Hepatocyte (in vitro differentiated cells): ENCODE measurements around the gene MRPL19. TPM values are rescaled to one million over a fixed set of nuclear protein-coding genes. Genes with fewer than 3 reads are reported as not detected.

Experiments used
- DNase-seq: peaks from one replicate; pipeline ENCODE4 v3.0.0-alpha.2; 2016; ENCODE audit warnings: low spot score
- H2AFZ ChIP-seq: fragments of 200-600 bp; sonication (generic); 2 replicates; pipeline ENCODE4 v1.6.0; 2016; ENCODE audit warnings: antibody characterized with exemption, mild to moderate bottlenecking
- H3K27ac ChIP-seq: fragments of 200-600 bp; sonication (generic); 2 replicates; pipeline ENCODE4 v1.5.1; 2016; ENCODE audit warnings: mild to moderate bottlenecking
- H3K27me3 ChIP-seq: fragments of 200-600 bp; sonication (generic); 2 replicates; pipeline ENCODE4 v1.6.1; 2016
- H3K36me3 ChIP-seq: fragments of 200-600 bp; sonication (generic); replicated peaks from 2 replicates; pipeline ENCODE4 v1.5.1; 2016; ENCODE audit warnings: low read depth; ENCODE audit not compliant: insufficient read depth
- H3K4me1 ChIP-seq: fragments of 200-600 bp; sonication (generic); 2 replicates; pipeline ENCODE4 v1.5.1; 2016; ENCODE audit warnings: mild to moderate bottlenecking, moderate library complexity; ENCODE audit not compliant: insufficient read depth
- H3K4me2 ChIP-seq: fragments of 200-600 bp; sonication (generic); 2 replicates; pipeline ENCODE4 v1.6.0; 2016
- H3K4me3 ChIP-seq: fragments of 200-600 bp; sonication (generic); 2 replicates; pipeline ENCODE4 v1.5.1; 2016; ENCODE audit warnings: mild to moderate bottlenecking
- H3K79me2 ChIP-seq: fragments of 200-600 bp; sonication (generic); 2 replicates; pipeline ENCODE4 v1.6.0; 2017; ENCODE audit warnings: mild to moderate bottlenecking
- H3K9me2 ChIP-seq: fragments of 200-600 bp; sonication (generic); replicated peaks from 2 replicates; pipeline ENCODE4 v1.6.0; 2017; ENCODE audit warnings: mild to moderate bottlenecking; ENCODE audit not compliant: insufficient read depth
- H3K9me3 ChIP-seq: fragments of 200-600 bp; sonication (generic); 2 replicates; pipeline ENCODE4 v1.5.1; 2016; ENCODE audit warnings: low read depth, mild to moderate bottlenecking
- H4K20me1 ChIP-seq: fragments of 200-600 bp; sonication (generic); 2 replicates; pipeline ENCODE4 v1.6.0; 2016; ENCODE audit warnings: mild to moderate bottlenecking; ENCODE audit not compliant: insufficient read depth, poor library complexity, severe bottlenecking
- CTCF ChIP-seq: fragments of 200-600 bp; sonication (generic); IDR thresholded peaks from 2 replicates; pipeline ENCODE4 v1.5.1; 2016; ENCODE audit warnings: antibody characterized with exemption, mild to moderate bottlenecking; ENCODE audit not compliant: poor library complexity
- EZH2 ChIP-seq: fragments of 200-600 bp; sonication (generic); IDR thresholded peaks from 2 replicates; pipeline ENCODE4 v1.6.1; 2016; ENCODE audit warnings: antibody characterized with exemption, mild to moderate bottlenecking, borderline replicate concordance
- EZH2phosphoT487 ChIP-seq: fragments of 200-600 bp; sonication (generic); IDR thresholded peaks from one replicate; pipeline ENCODE4 v1.6.1; 2018; ENCODE audit warnings: antibody characterized with exemption, mild to moderate bottlenecking, low read depth, moderate library complexity; ENCODE audit not compliant: unreplicated experiment, severe bottlenecking
- WGBS: methylation state at CpG from one replicate; pipeline ENCODE4 v1.1.6; 2016; ENCODE audit warnings: low lambda C conversion rate; ENCODE audit errors: missing lambda C conversion rate; 5-methylcytosine and 5-hydroxymethylcytosine counted together
- polyA plus RNA-seq: library from polyadenylated mRNA; unstranded; fragments of >200 nt; fragmentation: Nextera tagmentation; extraction: Ambion mirVana; gene quantifications from 2 replicates; pipeline ENCODE4 v1.2.1, GENCODE V29; 2016
- total RNA-seq: library from RNA; depleted of rRNA; stranded (reverse); fragments of >200 nt; gene quantifications from 2 replicates; pipeline ENCODE4 v1.2.3, GENCODE V29; 2014

MRPL19 gene
- total and polyA plus RNA-seq, 2 experiments from 2014 or later: 47.9 to 68.7 TPM

- H3K4me2 ChIP-seq: no peak overlapping the region
- DNase-seq: no peak
- H4K20me1 ChIP-seq: no peaks in the 10 kb centered on the region
- H3K4me1 ChIP-seq: peaks cover 7% of the 10 kb centered on the region
- WGBS: 75% methylated on average over 4 of the region's 4 CpGs
- no peaks in the 10 kb centered on the region for H3K9me3 ChIP-seq
- no peaks in the 10 kb centered on the region for H3K9me2 ChIP-seq
- H3K27ac ChIP-seq: no peak overlapping the region
- no peak overlapping the region for H2AFZ ChIP-seq
- peaks cover 21% of the 10 kb centered on the region for H3K79me2 ChIP-seq
- H3K4me3 ChIP-seq: no peak overlapping the region
- no peak for TF ChIP-seq EZH2phosphoT487
- TF ChIP-seq EZH2: no peak
- TF ChIP-seq CTCF: no peak
- no peaks in the 10 kb centered on the region for H3K27me3 ChIP-seq
- no peaks in the 10 kb centered on the region for H3K36me3 ChIP-seq
Measured at GRCh38 chr2:75703589-75704287, 57.2 kb downstream of the MRPL19 start.

- H3K9me3 ChIP-seq: no peaks in the 10 kb centered on the region
- no peak overlapping the region for H3K27ac ChIP-seq
- no peaks in the 10 kb centered on the region for H3K36me3 ChIP-seq
- DNase-seq: no peak
- TF ChIP-seq CTCF: no peak
- H2AFZ ChIP-seq: no peak overlapping the region
- H3K27me3 ChIP-seq: no peaks in the 10 kb centered on the region
- no peaks in the 10 kb centered on the region for H4K20me1 ChIP-seq
- H3K4me1 ChIP-seq: peaks cover 7% of the 10 kb centered on the region
- H3K9me2 ChIP-seq: no peaks in the 10 kb centered on the region
- H3K79me2 ChIP-seq: peaks cover 30% of the 10 kb centered on the region
- H3K4me3 ChIP-seq: no peak overlapping the region
- WGBS: 39% methylated on average over 1 of the region's 1 CpG
- no peak overlapping the region for H3K4me2 ChIP-seq
Measured at GRCh38 chr2:75705921-75706320, 59.3 kb downstream of the MRPL19 start.

- H2AFZ ChIP-seq: no peak overlapping the region
- H3K4me3 ChIP-seq: no peak overlapping the region
- H3K36me3 ChIP-seq: no peaks in the 10 kb centered on the region
- TF ChIP-seq EZH2 (no peak), CTCF (no peak), EZH2phosphoT487 (no peak)
- no peak overlapping the region for H3K27ac ChIP-seq
- DNase-seq: no peak
- no peaks in the 10 kb centered on the region for H4K20me1 ChIP-seq
- H3K4me2 ChIP-seq: peak overlapping the region; percentile 82
- H3K79me2 ChIP-seq: peaks cover 30% of the 10 kb centered on the region
- H3K27me3 ChIP-seq: no peaks in the 10 kb centered on the region
- no peaks in the 10 kb centered on the region for H3K9me2 ChIP-seq
- no peaks in the 10 kb centered on the region for H3K9me3 ChIP-seq
- WGBS: 90% methylated on average over 3 of the region's 3 CpGs
- H3K4me1 ChIP-seq: peaks cover 12% of the 10 kb centered on the region
Measured at GRCh38 chr2:75707901-75708300, 61.3 kb downstream of the MRPL19 start.

- Histone ChIP-seq H3K36me3 (no peaks in the 10 kb centered on the region), H3K4me2 (peak overlapping the region; percentile 82), H3K9me2 (no peaks in the 10 kb centered on the region), H2AFZ (peak overlapping the region; percentile 94), H3K4me3 (peak overlapping the region; percentile 30), H3K4me1 (peaks cover 12% of the 10 kb centered on the region), H4K20me1 (no peaks in the 10 kb centered on the region), H3K27ac (peak overlapping the region; percentile 94), H3K27me3 (no peaks in the 10 kb centered on the region), H3K79me2 (peaks cover 30% of the 10 kb centered on the region), H3K9me3 (no peaks in the 10 kb centered on the region)
- WGBS: 30% methylated on average over 3 of the region's 3 CpGs
- no peak for DNase-seq
- TF ChIP-seq EZH2phosphoT487: no peak
- TF ChIP-seq EZH2: no peak
- no peak for TF ChIP-seq CTCF
Measured at GRCh38 chr2:75709297-75709696, 62.7 kb downstream of the MRPL19 start.
